GM18867 (cell line): Measurements from ENCODE around the gene PARS2.
A peak's percentile ranks its signal among the peaks of the same experiment; 100 is the strongest.
"Not testable (repeated sequence)": the region's sequence is repeated elsewhere in the genome, so short reads cannot be mapped to it uniquely, and the experiment has no call there.

Experiments
- ATAC-seq: cut with Tn5 transposase; IDR thresholded peaks from one replicate; pipeline ENCODE4 v1.9.1; 2021; ENCODE audit warnings: mild to moderate bottlenecking, moderate library complexity; ENCODE audit not compliant: unreplicated experiment

PARS2 gene

DNA sequence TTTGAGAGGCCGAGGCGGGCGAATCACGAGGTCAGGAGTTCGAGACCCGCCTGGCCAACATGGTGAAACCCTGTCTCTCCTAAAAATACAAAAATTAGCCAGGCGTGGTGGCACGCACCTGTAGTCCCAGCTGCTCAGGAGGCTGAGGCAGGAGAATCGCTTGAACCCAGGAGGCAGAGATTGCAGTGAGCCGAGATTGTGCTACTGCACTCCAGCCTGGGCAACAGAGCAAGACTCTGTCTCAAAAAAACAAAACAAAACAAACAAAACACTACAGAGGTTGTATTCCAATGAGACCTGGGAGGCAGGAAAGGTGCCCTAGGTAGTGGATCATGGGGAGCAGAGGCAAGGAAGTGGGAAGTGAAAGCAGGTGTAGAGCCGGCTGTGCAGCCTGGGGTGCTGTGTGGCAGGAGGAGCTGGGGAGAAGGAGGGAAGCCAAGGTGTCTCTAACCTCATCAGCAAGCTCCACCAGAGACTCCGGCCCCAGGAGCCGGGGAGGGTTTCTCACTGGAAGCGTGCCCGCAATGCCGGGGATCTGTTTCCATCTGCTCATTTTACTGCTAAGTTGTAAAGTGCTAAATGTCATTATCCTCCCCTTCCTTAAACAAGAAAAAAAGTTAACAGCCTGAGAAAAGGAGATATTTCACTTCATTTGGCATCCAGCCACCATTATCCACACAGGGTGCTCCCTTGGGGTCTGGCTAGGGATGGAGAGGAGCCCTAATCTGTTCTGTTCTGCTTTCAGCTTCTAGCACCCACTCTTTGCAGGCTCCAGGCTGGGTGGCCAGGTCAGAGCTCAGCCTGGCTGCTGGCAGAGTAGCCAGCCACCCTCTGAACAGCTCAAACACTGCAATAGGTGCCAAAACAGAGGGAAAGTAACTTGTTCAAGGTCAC is 11.8 kb upstream of the PARS2 start:
- not testable (repeated sequence) for ATAC-seq

DNA sequence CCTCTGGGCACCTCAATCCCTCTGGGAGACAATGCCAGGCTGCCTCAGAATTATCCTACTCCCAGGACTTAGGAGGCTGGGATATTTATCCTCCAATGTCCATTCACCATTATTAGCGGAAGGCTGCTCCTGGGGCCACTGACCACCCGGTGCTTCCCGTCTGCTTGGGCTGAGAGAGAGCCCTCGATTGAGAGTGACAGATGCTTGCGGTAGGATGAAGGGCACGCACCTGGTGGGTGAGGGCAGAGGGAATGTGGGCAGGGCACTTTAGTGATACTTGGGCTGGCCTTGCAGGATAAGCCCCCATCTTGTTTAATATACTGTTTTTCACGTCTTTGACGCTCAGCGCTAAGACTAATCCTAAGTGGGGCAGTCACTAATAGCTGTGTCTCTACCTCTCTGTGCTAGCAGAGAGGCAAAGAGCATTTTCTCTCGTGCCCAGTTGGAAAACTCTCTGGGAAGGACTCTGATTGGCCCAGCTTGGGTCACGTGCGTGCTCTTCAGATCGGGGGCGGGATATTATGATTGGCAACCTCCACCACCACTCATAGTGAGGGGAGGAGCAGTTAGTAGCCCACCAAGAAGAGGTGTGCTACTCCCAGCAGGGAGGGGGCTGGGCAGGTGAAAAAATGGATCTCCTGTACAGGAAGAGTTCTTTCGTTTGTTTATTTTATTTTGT is 10.6 kb upstream of the PARS2 start:
- ATAC-seq = no peak

DNA sequence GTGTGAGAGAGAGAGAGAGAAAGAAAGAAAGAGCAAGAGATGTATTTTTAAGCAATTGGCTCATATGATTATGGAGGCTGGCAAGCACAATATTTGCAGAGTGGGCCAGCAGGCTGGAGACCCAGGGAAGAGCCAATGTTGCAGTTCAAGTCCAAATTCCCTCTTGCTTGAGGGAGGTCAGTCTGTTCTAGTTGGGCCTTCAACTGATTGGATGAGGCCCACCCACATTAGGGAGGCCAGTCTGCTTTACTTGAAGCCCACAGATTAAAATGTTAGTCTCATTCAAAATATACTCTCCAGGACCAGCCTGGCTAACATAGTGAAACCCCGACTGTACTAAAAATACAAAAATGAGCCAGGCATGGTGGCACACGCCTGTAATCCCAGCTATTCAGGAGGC is 8.6 kb upstream of the PARS2 start:
- ATAC-seq = no peak

DNA sequence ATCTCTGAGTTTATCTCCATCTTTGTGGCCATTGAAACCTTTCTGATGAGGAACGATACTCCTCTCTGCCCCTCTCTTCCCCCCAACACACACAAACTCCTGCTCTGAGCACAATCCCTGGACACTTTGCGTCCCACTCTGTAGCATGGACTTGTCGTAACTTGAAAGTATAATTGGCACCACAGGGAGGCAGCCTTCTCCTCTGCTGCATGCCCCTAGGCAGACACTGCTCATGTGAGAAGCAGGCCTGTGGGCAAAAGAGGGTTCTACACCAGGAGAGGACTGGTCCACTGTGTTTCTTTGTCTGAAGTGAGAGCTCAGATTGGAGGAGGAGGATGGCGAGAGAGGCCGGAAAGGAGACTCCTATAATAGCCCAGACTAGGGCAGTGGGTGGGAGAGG is 3.8 kb upstream of the PARS2 start:
- ATAC-seq = no peak

DNA sequence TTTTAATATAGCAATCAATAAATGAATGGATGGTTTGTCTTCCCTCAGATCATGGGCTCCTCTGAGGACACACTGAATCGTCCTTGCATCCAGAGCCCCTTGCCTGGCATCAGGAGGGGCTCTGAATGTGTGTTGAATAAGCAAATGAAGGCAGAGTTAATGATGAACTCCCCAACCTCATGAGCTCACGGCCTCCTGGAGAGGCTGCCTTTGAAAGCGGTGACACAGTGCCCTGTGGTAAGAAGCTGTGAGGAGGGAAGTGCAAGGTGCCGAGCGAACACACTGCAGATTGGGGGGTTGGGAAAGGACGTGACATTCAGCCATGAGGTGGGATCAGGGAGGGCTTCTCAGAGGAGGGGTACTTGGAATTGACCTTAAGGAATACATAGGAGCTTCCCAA is 3.2 kb upstream of the PARS2 start:
- no peak for ATAC-seq

DNA sequence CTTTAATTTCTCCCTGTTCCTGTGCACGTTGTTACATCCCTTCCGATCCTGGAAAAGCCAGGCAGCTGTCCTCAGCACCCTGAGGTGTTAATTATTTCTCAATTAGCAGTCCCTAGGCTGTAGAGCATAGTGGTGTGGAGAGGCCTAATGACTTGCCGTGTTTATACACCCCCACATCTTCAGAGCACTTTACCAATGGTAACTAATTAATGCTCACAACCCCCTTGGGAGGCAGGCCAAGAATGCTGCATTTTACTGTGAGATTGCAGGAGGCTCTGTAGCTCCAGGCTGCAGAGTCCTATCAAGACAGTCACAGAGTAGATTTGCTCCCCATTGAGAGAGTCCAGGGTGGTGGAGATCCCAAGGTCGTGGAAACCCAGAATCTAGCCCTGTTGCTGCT is 2.4 kb upstream of the PARS2 start:
- ATAC-seq = no peak

DNA sequence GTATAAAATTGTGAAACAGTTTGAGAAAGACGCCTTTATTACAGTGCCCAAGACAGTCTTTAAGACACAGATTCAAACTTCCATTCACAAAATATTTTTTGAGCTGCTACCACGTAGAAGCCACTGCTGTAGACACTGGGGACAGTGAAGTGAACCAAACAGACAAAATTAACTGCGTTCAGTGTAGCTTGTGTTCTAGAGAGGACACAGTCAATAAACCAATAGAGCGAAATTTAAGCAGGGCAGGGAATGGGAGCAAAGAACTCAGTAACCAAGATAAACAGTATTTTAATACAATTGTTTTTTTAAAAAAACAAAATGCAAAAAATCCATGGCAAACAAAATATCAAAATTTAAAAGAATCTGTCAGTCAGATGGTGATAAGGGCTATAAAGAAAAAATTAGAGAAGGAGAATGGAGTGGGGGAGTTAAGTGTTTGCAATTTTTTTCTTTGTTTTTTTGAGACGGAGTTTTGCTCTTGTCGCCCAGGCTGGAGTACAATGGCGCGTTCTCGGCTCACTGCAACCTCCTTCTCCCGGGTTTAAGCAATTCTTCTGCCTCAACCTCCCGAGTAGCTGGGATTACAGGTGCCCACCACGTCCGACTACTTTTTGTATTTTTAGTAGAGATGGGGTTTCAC is 719 bp upstream of the PARS2 start:
- peak; percentile 12 for ATAC-seq

DNA sequence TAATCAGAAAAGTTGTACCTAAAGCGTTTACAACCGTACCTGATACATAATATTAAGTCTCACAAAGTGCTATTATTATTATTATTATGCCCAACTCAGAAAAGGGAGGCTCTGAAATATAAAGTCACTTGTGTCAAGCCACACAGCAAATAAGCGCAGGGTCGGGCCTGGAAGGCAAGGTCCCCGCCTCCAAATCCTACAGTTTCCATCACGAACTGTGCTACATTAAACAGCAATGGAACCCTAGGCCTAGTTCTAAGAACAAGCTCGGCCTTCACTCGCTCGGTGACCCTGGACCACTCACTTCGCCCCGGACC is 549 bp downstream of the PARS2 start:
- ATAC-seq = no peak

DNA sequence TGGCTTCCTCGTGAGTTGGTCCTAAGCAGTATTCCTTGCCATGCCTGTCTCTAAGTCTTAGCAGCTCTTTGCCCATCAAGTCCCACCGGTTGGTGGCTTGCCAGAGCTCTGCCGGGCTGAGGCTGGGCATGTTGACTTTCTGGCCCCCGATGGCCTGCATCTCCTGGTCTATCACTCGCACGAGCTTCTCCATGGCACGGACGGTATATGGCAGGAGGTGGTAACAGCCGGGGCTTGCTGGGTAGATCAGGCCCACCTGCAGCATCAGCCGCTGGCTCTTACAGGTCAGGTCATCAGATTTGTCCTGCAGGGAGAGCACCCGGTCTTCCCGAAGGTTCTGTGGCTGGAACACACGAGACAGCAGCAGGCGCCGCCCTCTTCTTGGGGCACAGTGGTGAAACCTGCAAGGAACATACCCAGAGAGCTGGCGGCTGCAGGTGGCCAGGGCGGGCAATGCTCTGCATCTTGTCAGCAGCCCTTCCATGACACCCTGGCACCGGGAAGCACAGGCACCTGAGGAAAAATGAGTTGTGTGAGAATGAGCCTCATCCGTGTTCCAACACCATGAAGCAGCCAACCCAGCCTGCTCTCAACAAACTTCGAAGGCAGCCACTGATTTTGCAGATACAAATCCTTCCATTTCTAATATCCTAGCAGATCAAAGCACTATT is 5.5 kb downstream of the PARS2 start:
- ATAC-seq = no peak

DNA sequence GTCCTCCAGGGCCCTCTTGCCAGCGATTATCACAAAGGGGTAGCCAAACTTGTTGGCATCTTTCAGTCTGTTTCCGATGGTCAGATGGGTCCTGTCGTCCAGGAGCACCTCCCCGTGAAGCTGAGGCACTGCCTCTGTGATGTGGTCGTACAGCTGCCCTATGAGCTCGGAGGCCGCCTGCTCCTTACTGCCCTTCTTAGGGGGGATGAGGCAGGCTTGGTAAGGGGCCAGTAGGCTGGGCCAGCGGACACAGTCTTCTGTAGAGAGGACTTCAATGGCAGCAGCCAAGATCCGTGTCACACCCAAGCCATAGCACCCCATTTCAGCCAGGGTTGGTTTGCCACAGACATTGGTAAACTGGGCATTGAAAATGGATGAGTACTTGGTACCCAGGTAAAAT is 6.5 kb downstream of the PARS2 start:
- no peak for ATAC-seq

DNA sequence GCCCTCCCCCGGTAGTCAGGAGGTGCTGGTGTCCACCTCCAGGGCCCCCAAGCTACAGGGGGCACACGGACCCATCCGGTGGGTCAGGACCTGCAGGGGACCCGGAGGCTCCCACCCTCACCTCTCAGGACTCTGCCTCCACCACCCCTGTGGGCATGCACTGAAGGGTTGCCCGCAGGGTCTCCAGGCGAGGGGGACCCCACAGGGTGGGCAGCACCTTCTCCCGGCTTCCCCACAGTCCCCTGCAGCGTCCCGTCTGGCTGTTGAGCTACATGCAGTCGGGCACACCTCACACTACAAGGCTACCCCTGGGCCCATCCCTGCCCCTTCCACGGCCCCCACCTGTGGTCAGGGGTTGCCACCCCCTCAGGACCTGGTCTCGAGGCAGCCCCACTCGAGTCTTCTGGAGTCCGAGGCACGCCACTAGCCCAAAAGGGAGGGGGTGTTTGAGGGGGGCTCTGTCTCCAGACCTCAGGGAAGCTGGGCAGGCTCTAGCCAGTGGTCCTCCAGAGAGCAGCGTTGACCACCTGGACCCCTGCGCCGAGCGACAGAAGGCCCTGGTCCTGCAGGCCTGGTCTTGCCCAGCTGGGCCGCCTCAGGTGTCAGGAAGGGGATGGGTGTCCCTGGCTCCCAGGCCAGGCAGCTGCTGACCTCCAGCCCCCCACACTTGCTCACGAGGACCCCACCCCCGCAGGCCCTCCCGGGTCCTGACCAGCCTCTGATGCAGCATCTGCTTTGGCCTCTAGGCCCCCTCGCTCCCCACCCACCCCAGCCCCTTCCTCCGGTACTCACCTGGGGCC is 9.6 kb downstream of the PARS2 start:
- no peak for ATAC-seq

DNA sequence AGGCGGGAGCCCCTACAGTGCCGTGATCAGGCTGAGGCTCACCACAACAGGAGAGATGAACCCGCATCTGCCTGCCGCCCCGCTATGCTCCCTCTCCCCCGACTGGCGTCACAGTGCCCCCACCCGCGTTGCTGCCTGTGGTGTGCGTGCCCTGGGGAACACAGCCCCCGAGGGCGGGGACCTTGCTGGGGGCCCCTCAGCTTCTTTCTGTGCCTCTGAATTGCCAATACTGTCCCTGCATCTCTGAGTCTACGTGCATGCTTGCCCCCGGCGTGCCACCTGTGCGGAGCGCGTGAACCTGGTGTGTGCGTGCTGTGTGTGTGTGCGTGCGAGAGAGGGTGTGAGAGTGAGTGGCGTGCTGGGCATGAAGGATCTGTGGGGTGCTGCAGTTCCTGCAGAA is 10.3 kb downstream of the PARS2 start:
- no peak for ATAC-seq

DNA sequence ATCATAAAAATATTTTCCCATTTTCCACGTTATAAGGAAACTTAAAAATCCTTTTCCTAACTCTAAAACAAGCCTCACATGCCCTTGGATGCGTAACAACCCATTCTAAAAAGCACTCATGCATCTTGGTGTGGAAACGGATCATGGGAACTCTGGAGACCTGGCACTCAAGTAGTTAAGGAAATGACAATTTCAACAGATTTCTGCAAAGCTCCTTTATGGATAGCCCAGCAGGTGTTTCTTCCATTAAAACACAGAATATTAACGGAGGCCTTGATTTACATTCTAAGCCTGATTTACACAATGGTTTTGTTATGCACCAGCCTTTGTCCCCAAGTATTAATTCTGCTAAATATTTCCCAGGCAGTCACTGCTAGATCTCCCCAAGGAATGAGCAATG is 12.9 kb downstream of the PARS2 start:
- ATAC-seq = no peak

DNA sequence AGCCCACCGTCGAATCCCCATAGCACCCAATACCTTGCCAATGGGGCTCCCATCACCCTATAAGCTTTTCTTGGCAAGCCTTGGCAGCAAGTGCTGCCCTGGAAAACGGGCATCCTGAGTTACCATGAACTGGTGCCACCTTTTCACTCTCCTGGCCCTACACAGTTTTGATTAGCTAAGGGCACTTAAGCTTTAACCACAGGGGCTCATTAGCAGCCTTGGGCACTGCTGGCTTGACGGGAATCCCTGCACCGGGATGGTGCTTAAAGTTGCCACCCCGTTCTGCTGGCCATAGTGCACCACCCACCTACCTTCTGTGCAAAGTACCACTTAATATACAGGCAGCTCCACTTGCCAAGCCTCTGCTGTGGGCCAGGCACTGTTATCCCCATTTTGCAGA is 13.7 kb downstream of the PARS2 start:
- no peak for ATAC-seq

DNA sequence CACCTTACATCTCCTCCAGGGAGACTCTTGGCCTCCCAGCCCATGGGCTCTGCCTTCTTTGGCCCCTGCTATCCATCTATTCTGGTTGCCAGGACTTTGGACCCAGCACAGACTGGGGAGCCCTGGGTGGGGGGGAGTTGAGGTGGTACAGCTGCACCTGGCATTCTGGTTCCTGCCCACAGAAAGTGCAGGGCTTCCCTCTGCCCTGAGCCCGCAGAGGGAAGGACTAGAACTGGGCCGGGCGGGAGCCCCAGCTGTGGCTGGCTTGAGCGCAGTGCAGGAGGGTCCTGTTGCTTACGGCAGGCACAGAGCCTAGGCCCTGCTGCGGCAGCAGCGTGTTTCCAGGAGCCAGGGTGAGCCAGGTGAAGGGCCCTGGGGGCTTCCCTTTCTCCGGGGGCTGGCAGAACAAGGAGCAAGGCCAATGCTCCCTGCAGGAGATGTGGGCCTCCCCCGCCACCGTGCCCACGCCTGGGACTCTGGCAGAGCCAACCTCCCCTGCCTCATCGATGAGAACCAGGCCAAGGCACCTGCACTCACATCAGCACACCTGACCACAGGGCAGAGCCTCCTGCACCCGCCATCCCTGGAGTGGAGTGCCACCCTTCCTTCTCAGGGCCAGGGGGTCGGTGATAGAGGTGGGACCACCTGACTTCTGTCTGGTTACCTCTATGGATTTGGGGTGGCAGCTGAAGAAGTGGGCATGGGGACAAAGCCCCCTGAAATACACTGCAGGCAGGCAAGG is 16.1 kb downstream of the PARS2 start:
- no peak for ATAC-seq

DNA sequence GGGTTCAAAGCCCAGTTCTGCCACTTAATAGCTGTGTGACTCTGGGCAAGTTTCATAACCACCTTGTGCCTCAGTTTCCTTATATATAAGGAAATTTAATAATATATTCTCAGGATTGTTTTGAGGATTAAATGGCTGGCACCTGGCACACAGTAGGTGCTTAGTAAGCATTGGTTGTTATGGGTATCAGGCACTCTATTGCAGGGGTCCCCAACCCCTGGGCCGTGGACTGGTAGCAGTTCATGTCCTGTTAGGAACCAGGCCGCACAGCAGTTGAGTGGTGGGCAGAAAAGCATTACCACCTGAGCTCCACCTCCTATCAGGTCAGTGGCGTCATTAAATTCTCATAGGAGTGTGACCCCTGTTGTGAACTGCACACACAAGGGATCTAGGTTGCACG is 18.5 kb downstream of the PARS2 start:
- no peak for ATAC-seq

DNA sequence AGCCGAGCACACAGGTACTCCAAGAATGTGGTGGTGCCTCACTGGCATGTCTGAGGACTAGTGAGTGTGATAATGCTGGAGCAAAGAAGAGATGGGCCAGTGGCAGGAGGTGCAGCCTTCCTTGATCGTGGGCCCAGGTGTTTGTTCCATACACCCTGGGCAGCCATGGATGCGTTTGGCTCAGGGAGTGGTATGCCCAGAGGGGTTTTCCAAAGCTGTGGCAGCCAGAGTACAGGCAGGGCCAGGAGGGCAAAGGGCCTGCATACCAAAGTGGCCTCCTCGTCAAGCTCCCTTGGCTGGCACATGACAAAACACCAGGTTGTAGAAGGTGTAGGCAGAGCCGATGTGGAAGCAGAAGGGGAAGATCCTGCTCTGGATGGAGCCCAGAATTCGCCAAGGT is 19.0 kb downstream of the PARS2 start:
- no peak for ATAC-seq

DNA sequence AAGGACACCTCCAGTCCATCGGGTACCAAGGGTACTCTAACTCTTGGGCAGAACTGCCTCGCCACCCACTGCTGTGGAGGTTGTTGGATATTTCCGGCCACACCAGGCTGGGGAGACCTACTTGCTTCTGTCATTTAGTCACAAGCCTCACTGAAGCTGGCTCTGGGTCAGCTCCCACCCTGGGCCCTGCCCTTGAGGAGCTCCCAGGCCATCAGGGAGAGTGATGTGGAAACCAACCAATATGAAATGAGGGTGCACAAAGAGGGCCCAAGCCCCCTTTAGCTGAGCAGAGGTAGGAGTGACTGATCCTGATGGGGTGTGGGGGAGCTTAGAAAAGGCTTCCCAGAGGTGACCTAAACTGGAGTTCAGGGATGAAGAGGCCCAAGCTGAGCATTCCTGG is 19.6 kb downstream of the PARS2 start:
- no peak for ATAC-seq

DNA sequence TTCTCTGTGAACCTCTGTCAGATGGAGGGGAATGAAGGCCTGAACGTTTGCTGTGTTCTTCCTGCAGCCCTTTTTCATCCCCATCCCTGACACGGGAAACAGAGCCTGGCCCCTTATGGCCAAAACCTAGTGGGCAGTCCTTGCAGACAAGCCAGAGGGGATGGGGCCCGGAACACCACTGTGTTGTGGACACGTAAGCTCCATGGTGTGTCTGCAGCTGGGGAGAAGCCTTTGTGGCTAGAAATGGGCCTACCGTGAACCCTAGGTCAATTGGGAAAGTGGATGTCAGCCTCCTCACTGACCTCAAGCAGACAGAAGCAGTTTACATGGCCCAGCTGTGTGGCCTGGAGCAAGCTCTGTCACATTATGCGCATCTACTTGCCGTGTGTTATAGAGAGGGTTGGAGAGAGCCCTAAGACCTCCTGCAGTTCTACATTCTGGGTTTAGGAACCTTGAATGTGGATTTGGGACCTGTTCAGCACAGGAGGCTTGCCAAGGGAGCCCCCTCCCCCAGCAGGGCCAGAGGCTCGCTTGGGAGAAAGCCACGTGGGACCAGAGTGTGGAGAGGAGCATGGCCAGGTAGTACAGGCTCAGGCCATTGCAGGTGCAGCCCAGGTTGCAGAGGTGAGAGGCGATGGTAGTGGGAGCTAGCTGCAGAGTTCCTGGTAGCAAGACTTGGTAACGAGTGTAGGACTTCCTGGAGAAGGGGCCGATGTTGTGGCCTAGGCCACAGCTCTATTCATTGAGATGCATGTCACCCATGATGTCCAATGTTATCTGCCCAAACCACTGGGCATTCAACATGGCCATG is 20.7 kb downstream of the PARS2 start:
- ATAC-seq = no peak
